ENCODE data around the gene RAB27A.

GRCh38 chr15:55322467-55322866, 32.9 kb upstream of the RAB27A start:
- TF ChIP-seq CTCF (IDR thresholded peaks at IDR 0.05; ENCODE audit: insufficient read depth, low read length, poor library complexity, severe bottlenecking) (no peak), EZH2phosphoT487 (conservative IDR thresholded peaks at IDR 0.05; ENCODE audit: low read length) (no peak)

Data from SU-DHL-6 (cell line).